ENCODE results near the gene MAN2B2.

GRCh38 chr4:6671648-6672047, 96.7 kb downstream of the MAN2B2 start:
- TF ChIP-seq CTCF (IDR thresholded peaks at IDR 0.05 in 4 of 5, conservative IDR thresholded peaks at IDR 0.05 in 1 of 5): no peak
- no peak for TF ChIP-seq POLR2A (IDR thresholded peaks at IDR 0.05)
